HG02973 (cell line): ENCODE measurements around the gene SLC43A2.
"Not testable (repeated sequence)": the region's sequence is repeated elsewhere in the genome, so short reads cannot be mapped to it uniquely, and the experiment has no call there.

Source experiments
- ATAC-seq: cut with Tn5 transposase; IDR thresholded peaks from one replicate; pipeline ENCODE4 v1.9.1; 2021; ENCODE audit warnings: moderate library complexity; ENCODE audit not compliant: unreplicated experiment

SLC43A2 gene

DNA sequence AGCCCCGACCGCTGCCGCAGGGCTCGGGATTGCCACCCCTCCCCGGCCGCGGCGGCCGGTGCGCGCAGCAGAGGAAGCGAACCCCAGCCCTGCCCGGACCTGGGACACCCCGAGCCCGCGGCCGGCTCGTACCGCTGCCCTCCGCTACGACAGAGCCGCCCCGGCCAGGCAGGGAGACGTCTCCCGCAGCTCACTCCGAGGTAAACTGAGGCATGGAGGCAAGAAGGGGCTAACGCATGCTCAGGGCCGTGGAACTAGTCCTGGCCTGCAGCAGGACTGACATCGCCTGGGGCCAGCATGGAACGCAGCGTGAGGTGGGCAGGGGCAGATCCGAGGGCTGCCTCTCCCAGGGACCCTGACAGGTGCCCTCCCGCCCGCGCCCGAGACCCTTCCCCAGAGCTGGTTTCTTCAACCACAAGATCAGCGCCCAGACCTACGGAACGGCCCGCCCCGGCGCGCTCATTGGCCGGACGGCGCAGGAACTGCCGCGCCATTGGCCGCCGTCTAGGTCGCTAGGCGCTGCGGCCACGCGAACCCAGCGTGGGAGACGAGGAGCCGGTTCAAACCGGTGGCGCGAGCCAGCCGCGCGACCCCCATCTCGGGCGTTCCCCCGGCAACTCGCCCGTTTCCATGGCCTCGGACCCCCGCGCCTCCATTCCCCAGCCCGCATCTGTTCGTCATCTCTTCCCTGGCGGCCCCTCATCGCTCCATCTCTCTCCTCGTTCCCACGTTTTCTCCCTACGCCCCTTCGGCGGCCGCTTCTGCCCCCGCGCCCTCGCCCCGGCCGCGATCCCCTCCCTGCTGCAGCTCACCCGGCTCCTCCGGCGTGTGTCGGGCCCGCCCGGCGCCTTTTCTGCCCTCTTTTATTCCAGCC lies at the start of gene SLC43A2:
Gene SLC43A2, minus strand, starts transcription at position 853 of the 874 bp plus-strand sequence. CDS start 960 bp downstream, outside the sequence.
- ATAC-seq, result peak; percentile 50

DNA sequence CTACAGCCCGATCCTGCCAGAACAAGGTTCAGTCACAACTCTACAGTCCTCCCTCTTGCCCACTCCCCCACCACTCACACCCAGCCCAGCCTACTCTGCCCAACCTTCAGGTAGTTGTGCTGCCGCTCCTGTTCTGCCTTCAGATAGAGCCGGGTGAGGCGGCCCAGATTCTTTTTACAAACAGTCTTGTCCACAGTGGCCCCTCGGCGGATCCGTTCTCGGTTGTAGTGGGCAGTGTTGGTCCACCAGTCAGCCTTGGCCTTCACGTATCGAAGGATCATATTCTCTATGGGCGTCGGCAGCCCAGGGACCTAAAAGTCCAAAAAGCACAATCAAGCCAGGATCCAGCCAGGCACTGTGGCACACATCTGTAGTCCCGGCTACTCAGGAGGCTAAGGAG lies 47.8 kb upstream of the SLC43A2 start:
- ATAC-seq, result no peak

DNA sequence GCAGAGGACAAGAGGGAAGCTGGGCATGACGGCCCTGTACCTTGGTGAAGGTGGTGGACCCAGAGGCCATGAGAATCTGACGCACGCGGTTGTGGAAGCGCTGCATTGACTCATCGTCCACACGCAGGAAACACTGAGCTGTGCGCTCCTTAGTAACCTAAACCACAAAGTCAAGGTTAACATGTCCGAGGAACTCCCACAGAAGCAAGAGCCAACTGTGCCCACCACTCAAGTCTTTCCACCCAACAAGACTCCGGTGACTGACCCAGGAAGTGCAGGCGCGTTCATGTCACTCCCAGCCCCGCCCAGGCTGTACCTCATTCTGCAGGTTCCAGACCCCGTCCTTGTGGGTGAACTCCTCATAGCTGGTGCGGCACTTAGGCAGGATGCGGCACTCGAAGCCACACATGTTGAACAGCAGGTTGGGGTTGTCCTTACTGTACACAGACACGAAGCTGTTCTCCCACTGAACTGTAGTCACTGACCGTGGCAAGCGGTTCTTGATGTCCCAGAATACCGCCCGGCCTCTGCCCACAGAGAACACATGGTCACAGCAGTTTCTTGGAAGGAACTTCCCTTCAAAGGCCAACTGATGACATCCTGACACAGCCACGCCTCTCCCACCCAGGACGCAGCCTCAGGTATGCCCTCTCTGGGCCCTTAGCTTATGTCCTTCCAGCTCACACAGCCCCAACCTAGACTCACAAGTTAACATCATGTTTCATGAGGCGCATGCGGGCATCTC lies 44.6 kb upstream of the SLC43A2 start:
- ATAC-seq, result no peak

DNA sequence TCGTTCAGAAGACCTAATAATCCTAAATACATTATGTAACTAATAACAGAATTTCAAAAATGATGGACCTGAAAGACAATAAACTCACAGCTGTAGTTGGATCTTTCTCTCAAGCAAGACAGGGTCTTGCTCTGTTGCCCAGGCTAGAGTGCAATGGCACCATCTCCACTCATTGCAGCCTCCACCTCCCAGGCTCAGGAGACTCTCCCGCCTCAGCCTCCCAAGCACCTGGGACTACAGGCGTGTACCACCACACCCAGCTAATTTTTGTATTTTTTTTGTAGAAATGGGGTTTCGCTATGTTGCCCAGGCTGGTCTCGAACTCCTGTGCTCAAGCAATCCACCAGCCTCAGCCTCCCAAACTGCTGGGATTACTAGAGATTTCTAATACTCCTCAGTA lies 35.3 kb upstream of the SLC43A2 start:
- not testable (repeated sequence) for ATAC-seq

DNA sequence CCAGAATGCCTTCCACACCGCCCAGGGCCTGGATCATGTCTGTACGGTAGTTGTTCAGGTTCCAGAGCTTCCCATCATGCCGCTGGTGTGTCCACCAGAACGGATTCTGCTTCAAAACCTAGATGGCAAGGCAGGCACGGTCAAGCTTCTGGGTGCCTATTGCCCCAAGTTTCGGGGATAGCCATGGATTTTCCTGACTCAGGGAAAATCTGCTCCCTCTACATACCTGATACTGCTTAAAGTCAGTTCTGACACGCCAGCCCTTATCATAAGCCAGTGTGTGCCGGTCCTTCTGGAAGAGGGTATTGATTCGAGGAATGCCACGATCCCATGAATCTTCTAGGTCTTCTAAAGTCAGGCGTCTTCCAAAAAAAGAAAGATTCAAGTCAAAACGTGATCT lies 32.4 kb upstream of the SLC43A2 start:
- no peak for ATAC-seq

DNA sequence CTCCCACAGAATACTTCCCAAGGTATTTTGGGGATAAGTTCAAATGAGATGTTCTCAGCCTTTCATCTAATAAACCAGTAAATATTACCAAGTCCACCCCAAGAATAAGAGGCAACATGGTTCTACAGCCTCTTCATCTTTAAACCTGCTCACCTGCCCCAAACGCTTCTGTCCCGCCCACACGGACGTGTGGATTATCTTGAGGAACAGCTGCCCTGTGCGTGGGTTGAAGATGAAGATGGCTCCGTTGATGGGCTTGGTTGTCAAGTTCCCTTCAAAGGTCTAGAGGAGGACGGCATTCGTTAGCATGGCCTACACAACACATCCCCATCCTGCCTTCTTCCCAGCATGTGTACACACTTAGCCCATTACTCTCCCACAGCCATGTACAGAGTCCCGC lies 29.5 kb upstream of the SLC43A2 start:
- no peak for ATAC-seq

DNA sequence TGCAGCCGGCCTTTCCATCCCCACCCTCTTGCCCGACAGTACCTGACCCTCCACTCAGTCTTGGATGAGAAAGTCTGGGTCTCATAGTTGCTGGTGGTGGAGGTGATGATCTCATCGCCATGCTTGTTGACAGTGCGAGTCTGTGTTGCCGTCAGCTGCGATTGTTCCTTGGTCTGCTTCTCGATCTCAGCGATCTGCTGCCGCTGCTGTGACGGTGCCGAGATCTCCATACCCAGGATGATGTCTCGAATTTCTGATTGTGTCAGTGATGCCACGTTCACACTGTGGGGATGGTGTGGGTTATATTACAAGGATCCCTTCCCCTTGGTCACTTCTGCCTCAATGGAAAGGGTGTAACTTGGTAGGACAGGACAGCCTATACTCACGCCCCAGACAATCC lies 25.1 kb upstream of the SLC43A2 start:
- ATAC-seq, result no peak

DNA sequence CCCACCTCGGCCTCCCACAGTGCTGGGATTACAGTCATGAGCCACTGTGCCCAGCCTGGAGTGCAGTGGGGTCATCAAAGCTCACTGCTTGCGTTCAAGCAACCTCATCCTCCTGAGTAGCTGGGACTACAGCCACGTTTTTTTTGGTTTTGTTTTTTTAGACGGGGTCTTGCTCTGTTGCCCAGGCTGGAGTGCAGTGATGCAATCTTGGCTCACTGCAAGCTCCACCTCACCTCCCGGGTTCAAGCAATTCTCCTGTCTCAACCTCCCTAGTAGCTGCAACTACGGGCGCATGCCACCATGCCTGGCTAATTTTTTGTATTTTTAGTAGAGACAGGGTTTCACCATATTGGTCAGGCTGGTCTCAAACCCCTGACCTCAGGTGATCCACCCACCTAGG lies 24.2 kb upstream of the SLC43A2 start:
- ATAC-seq, result not testable (repeated sequence)

DNA sequence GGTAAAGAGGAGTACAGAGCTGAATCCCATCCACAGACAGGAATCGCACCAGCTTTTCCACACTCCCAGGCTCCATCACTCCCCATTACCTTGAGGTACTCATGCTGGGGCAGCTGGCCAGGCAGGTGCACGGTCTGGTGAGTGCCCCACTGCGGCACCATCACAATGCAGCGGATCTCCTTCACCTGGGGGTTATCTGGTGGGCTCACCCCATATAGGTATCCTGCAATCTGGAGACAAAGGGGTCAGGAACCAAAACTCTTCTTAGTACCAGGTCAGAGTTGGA lies 22.9 kb upstream of the SLC43A2 start:
- ATAC-seq, result no peak

DNA sequence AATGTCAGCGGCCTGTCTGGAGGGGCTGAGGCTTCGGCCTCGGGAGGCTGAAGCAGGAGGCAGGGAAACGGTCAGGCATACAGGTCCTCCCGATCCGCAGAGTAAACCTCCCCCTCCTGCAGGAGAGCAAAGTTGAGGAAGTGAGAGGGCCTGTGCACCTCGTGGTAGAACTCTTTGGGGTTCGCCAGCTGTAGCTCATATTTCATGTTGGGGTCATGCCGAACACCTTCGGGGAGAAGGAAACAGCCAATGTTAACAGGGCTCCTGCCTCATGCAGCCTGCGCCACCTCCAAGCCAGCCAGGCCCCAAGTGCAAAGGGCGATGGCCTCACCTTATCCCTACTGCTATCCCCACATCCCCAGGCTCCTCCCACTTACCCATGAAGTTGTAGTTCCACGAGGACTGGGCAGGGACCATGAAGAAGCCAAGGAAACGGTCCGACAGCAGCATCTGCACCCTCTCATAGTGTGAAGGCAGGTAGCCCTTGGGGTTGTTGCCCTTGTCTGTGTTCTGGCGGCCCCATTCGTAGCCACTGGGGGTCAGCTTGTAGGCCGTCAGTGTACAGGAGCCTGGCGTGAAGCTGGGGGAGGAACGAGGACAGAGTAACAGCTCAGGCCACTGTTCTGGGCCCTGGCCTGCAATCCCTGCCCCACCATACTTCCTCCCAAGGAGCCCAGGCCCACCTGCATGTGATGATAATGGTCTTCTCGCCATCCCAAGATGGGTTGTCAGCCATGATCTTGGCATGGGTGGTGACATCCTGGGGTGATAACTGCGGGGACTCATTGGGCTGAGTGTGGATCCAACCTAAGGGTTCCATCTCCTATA lies 22.3 kb upstream of the SLC43A2 start:
- no peak for ATAC-seq

DNA sequence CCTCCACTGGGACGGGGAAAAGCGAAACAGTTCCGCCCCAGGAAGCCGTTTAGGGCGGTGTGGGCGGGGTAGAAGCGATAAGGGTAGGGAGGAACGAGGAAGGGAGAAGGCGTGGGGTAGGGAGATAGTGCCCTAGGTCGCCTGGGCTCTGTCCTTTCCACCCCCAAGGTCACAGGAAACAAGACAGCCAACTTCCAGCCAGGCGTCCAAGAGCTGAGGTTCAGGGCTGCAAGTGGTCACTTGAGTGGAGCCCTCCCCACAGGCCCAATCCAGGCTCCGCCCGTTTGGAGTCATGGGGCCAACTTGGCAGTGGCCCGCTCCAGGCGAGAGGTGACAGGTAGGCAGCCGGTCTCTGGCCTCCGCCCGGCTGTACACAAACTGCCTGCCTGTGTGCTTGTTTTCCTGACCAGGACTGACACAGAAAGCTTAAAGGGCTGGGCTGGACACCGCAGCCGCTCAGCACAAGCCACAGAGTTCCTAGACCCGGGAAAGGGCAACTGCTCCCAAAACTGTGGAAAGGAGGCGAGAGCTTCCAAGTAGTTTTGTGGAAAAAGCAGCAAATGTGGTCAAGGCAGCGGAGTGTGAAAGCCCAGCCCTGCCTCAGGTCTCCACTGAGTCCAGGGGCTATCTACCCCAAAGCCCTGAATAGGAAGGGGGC lies 21.3 kb upstream of the SLC43A2 start, which contains the start of gene RILP:
Gene RILP, minus strand, starts transcription at position 23 of the 658 bp plus-strand sequence. CDS start 62 bp downstream, outside the sequence.
- peak; percentile 1 for ATAC-seq

DNA sequence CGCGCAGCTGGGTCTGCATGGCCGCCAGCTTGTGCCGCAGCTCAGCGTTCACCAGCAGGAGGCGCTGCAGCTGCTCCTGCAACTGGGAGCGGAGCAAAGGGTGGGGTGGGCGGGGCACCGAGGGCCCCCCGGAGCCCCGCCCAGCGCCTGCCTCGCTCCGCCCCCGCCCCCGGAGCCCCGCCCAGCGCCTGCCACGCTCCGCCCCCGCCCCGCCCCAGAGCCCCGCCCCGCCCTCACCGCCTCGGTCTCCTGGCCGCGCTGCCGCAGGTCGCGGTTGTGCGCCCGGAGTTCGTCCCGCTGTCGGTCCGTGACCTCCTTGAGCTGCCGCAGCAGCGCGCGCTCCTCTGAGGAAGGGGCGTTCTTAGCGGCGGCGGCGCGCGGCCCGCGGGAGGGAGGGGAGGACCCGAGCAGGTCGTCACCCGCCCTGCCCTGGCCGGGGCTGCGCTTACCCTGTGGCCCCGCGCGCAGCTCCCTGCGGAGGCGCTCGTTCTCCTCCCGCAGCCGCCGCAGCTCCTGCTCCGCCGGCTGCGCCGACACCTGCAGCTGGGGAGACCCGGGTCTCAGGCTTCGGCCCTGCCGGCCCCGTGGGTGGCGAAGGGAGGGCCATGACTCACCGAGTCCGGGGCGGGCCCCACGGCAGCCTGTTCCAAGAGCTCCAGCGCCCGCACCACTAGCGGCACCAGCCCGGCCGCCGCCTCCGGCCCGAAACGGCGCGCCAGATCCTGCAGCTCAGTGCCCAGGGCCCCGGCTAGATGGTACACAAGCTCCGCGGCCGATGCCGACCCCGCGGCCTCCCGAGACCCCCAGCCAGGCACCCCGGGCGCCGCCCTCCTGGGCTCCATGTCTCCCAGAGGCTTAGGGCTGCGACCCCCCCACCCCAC lies 20.6 kb upstream of the SLC43A2 start:
- peak; percentile 51 for ATAC-seq

DNA sequence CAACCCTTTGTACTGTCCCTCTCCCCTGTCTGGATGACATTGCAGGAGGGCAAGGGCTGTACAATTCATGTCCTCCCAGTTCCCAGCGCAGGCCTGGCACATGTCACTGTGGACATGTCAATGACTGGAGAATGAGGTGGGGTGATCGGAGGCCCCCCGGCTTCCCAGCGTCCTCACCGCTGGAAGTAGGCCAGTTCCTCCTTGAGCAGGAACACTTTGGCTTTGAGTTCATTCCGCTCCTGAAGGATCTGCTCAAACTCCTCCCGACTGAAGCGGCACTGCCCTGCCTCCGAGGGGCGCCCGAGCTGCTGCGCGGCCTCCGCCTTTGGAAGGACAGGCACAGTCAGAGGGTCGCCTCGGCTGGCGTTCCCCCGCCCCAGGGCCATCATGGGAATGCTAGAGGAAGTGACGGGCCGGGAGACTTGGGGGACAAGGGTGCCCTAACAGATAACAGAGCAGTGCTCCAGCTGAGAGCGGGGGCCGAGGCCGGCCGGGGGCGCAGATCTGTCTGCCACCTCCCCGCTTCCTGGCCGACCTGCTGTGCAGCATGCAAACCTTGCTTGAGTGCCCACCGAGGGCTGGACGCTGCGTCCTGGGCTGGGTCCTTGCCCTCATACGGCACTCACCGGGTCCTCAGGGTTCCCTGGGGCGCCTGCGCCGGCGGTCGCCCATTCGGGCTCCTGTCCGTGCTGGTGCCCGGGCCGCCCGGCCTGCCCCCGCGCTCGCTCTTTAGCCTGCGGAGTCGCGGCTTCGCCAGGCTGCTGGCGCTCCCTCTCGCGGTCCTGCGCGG lies 19.7 kb upstream of the SLC43A2 start:
- peak; percentile 2 for ATAC-seq

DNA sequence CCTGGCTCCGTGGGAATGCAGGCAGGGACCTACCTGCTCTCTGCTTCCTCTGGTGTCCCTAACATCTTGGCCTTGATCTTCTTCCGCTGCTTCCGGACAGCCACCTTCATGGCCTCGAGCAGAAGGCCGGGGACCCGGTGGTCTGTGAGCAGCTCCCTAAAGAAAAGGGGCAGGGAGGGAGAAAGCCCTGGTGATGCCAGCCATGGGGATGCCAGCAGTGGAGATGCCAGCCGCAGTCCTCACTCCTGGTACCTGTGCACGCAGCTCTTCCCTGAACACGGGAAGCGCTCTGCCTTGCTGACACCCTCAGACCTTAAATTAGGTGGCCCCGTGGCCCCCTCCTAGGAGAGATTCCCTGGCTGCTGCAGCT lies 19.2 kb upstream of the SLC43A2 start:
- ATAC-seq, result no peak

DNA sequence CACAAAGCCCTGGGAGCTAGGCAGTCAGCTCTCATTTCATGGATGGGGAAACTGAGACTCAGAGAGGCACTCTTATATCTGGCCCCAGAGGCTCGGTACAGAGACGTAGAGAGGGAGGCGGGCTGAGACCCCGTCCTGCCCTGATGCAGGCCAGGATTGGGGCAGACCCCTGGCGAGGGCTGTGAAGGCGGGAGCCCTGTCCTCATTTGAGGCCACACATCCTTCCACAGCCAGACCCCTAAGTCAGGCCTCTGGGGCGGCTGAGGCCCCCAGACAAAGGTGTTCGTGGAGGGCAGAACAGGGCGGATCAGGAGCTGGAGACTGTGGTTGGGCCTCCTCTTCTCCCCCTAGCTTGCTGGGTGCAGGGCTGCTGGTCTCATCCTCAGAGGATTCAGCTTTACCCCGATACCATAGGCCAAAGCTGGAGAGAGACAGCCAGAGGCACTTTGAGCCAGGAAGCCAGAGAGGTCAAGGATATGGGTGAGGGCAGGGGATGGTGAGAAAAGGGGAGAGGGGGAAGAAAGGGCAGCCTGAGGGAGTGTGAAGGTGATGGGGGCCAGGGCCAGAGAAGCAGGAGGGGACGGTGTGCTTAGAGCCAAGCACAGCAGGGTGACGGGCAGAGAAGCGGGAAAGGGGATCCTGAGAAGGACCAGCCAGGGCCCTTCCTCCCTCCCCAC lies 17.7 kb upstream of the SLC43A2 start:
- ATAC-seq, result no peak

DNA sequence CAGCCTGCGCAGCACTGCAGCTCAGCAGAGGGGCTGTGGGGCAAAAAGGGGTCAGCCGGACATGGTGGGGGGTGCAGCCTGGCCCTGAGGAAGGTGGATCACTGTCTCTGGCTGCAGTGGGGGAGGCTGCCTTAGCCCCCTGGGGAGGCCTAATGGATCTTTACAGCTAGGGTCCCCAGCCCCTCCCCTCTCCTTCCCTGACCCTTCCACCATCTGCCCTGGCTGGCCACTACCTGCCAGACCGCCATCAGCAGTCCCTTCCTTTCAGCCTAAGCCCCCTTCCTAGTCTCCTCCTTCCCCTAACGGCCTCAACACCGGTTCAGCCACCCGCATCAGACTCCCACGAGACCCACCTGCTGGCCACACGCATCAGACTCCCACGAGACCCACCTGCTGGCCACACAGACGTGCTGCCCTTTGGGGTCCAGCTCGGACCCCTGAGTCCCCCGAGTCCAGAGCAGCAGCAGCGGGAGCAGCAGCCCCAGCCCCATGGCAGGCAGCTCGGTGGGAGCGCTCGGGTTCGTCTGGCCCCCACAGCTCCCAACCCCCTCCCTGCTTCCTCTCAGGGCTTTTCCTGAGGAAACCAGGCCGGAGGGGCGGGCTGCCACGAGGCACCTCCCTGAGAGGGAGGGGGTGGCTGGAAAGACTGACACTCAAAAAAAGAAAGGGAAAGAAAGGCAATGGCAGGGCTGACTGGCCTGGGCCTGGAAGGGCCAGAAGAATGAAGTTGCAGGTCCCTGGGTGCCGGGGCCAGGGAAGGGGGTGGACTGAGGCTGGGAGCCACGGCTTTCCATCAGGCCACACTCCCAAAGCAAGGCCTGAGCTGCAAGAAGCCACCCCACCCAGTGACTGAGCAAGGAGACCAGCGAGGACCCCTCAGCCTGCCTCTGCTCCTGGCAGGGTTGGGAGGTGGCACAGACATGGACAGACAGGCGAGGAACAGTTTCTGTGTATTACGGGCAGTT lies 16.9 kb upstream of the SLC43A2 start, which contains the start of gene SCARF1:
Gene SCARF1, minus strand, starts transcription at position 526 of the 965 bp plus-strand sequence. Its CDS starts 35 bp downstream, at position 491.
- ATAC-seq, result no peak

DNA sequence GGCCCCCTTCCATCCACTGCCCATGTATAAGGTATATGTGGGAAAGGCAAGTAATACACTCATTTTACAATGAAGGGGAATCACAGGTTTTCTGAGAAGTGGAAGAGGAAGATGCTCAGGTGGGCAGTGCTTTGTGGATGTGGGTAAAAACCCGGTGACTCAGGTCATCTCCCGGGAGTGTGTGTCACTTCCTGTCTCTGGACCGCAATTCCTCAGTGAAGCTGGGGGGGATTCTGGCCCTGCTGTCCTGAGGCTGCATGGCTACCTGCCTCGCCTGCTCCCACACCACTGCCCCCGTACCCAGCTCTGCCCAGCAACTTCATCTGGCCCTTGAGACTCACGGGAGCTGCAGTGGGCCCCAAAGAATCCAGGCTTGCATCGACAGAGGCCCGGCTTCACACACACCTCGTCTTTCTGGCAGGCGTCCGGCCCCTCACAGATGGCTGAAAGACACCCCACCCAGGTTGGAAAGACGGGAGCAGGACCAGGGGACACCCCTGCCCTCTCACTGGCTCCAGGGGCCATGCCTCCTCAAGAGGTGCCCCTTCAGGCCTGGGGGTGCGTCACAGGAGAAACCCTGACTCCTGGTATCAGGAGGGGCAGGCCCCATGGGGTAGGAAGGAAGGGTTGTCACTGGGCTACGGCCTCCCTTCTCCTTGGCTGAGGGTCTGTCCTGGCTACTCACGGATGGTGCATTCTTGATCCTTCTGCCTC lies 16.0 kb upstream of the SLC43A2 start:
- no peak for ATAC-seq
